ENCODE data around the gene ARHGAP5. TPM values are rescaled to one million over a fixed set of nuclear protein-coding genes. Genes with fewer than 3 reads are reported as not detected.

The ARHGAP5 gene
- total RNA-seq (62.4 and 65.0 TPM in 2 replicates), polyA plus RNA-seq (6.4 and 8.4 TPM in 2 replicates), polyA minus RNA-seq (20.0 and 21.3 TPM in 2 replicates)
- 78.3 TPM for total RNA-seq (2013)

GRCh38 chr14:32077081-32078022 is at the start of gene ARHGAP5:
TSS of gene ARHGAP5 (plus strand) at chr14:32077304. CDS start at chr14:32090670, 13,366 bp downstream.
- no peaks in the 10 kb centered on the region for H3K27me3 Mint-ChIP-seq
- no peaks in the 10 kb centered on the region for H3K9me3 Mint-ChIP-seq (ENCODE audit: insufficient read depth)
- Histone ChIP-seq H4K20me1 (ENCODE audit: control insufficient read depth, insufficient read depth, low read length, poor library complexity, severe bottlenecking) (peaks cover 24% of the 10 kb centered on the region), H3K79me2 (ENCODE audit: control insufficient read depth, insufficient read depth, low read length) (peaks cover 39% of the 10 kb centered on the region), H3K4me1 (ENCODE audit: control insufficient read depth in 2 of 2, insufficient read depth in 2 of 2, low read length in 2 of 2) (peaks cover 11 to 17% of the 10 kb centered on the region in 2 donors), H3K9ac (ENCODE audit: low read length) (peak within 1 kb of the TSS; percentile 83), H3K9me3 (ENCODE audit: control extremely low read depth in 1 of 3, control insufficient read depth in 2 of 3, insufficient read depth in 1 of 3, low read length in 2 of 3) (no peaks in the 10 kb centered on the region), H3K27ac (ENCODE audit: low read length in 2 of 2) (peak within 1 kb of the TSS; percentile 62 to 73), H2AFZ (ENCODE audit: insufficient read depth, low read depth, low read length, poor library complexity, severe bottlenecking) (peak within 1 kb of the TSS; percentile 89), H3K4me2 (replicated peaks; ENCODE audit: low read depth, low read length, poor library complexity, severe bottlenecking) (peak within 1 kb of the TSS; percentile 77), H3K4me3 (ENCODE audit: control extremely low read depth in 1 of 5, extremely low read depth in 1 of 5, insufficient read depth in 1 of 5, low read depth in 2 of 5, low read length in 4 of 5) (peak within 1 kb of the TSS; percentile 83 to 96 (median 92)), H3K27me3 (replicated peaks in 1 of 4; ENCODE audit: control extremely low read depth in 1 of 4, control insufficient read depth in 3 of 4, insufficient read depth in 4 of 4, low read length in 3 of 4) (no peaks in the 10 kb centered on the region), H3K36me3 (replicated peaks in 1 of 2; ENCODE audit: control extremely low read depth in 1 of 2, control insufficient read depth in 1 of 2, extremely low read depth in 1 of 2, insufficient read depth in 2 of 2, low read length in 1 of 2) (no peaks in the 10 kb centered on the region)
- ChIA-PET POLR2A (interaction anchor here (0.7 to 2.4 kb wide), 8 partner anchors 21 to 620 kb away, joined by 3 to 33 read pairs (median 6); partner anchors contain the start of genes DTD2, RNU6-7 and RNU6-8), CTCF (interaction anchor here (0.6 to 11.0 kb wide), 11 partner anchors 8 to 567 kb away, joined by 3 to 303 read pairs (median 5); partner anchors contain the start of genes NUBPL, RNU6-7 and RNU6-8)
- whole genome bisulfite sequencing (ENCODE audit: insufficient coverage) = under 1% methylated on average over 81 of the region's 98 CpGs
- intact Hi-C loops (cut with micrococcal nuclease) = loop anchor here (2.0 to 10.0 kb wide), 5 partner anchors 153 to 1520 kb away; partner anchors contain the start of genes DTD2, G2E3, NUBPL and SCFD1
- peaks cover 39% of the 10 kb centered on the region for H3K4me1 Mint-ChIP-seq
- peak within 1 kb of the TSS; percentile 96 for H3K27ac Mint-ChIP-seq
- no peak for TF ChIP-seq CTCF (IDR thresholded peaks at IDR 0.05)
- TF ChIP-seq EZH2 (IDR thresholded peaks at IDR 0.05; ENCODE audit: borderline replicate concordance, insufficient read depth, low read depth, low read length, poor library complexity, severe bottlenecking) = no peak
- H3K4me3 Mint-ChIP-seq = peak within 1 kb of the TSS; percentile 96
- ATAC-seq (ENCODE audit: low read depth) (peak; percentile 53), DNase-seq (peak; percentile 90)

Data from B cell (primary cell).